Urinary bladder (tissue), 4 donors: ENCODE data around the gene AGPAT4. TPM values are rescaled to one million over a fixed set of nuclear protein-coding genes. Genes with fewer than 3 reads are reported as not detected.

Experiments used
- DNase-seq: peaks from one replicate; pipeline ENCODE4 v3.0.0-alpha.2; 2015; ENCODE audit errors: extremely low spot score
- H3K27ac ChIP-seq: one replicate; pipeline ENCODE4 v1.5.1; 2013; ENCODE audit warnings: low read depth, mild to moderate bottlenecking, moderate library complexity
- H3K36me3 ChIP-seq: one replicate; pipeline ENCODE4 v1.6.1; 2013; ENCODE audit warnings: mild to moderate bottlenecking, moderate library complexity; ENCODE audit not compliant: insufficient read depth
- H3K4me1 ChIP-seq: one replicate; pipeline ENCODE4 v1.6.1; 2013; ENCODE audit warnings: mild to moderate bottlenecking, moderate library complexity; ENCODE audit not compliant: insufficient read depth
- H3K4me3 ChIP-seq: one replicate; pipeline ENCODE4 v1.5.1; 2013; ENCODE audit warnings: low read depth, low read length
- WGBS: extraction: QIAGEN DNeasy Blood & Tissue Kit; methylation state at CpG from one replicate; pipeline ENCODE4 v1.1.7; 2013; 5-methylcytosine and 5-hydroxymethylcytosine counted together
- polyA plus RNA-seq: library from polyadenylated mRNA; stranded (reverse); fragments of 200-250 nt; gene quantifications from one replicate; pipeline ENCODE4 v1.2.3, GENCODE V29; 2013
- total RNA-seq: library from RNA; depleted of rRNA; stranded (reverse); fragments of >200 nt; gene quantifications from one replicate; pipeline ENCODE4 v1.2.3, GENCODE V29; 2014
- donor health status: healthy with polysubstance abuse.
- donor health status: healthy.

Gene AGPAT4
- total and polyA plus RNA-seq, 2 donors = 4.5 to 26.4 TPM

GRCh38 chr6:161273274-161273751 is 548 bp downstream of the AGPAT4 start:
- Histone ChIP-seq H3K27ac (no peak overlapping the region), H3K36me3 (no peaks in the 10 kb centered on the region), H3K4me1 (no peaks in the 10 kb centered on the region), H3K4me3 (peak overlapping the region; percentile 75)
- WGBS = under 1% methylated on average over 11 of the region's 11 CpGs
- peak; percentile 64 for DNase-seq

DNA sequence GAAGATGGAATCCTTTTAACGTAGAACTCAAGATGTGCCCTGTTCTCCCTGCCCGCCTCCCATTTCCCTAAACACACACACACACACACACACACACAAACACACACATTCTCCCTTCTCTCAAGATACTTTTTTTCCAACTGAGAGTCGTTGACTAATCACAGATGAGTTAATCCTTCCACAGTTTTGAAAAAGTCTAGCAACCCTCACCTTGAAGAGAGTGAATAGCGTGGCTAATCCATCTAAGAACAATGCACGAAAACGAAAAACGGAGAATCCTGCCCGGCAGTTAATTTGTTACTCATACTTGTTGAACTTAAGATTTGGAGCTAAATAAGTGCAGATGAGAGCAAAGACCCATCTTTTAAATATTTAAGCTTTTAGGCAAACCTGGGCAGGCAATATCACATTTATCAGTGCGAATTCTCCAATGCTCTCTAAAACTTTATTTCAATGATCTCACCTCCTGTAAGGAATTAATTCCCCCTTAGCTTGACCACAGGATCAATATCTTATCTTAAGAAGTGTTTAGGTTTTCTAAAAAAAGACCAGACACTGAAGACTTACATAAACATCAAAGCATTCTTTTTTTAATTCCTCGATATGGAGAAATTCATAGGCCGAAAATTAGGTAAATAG is 1.1 kb downstream of the AGPAT4 start:
- Histone ChIP-seq H3K36me3 (no peaks in the 10 kb centered on the region), H3K4me3 (peak overlapping the region; percentile 75), H3K27ac (no peak overlapping the region), H3K4me1 (no peaks in the 10 kb centered on the region)
- DNase-seq = no peak
- WGBS = 36% methylated on average over 11 of the region's 11 CpGs

GRCh38 chr6:161271343-161272030 is 2.4 kb downstream of the AGPAT4 start:
- DNase-seq = no peak
- 64% methylated on average over 8 of the region's 8 CpGs for WGBS
- no peak overlapping the region for H3K4me3 ChIP-seq
- H3K27ac ChIP-seq = no peak overlapping the region
- H3K36me3 ChIP-seq = no peaks in the 10 kb centered on the region
- H3K4me1 ChIP-seq = no peaks in the 10 kb centered on the region

- no peaks in the 10 kb centered on the region for H3K36me3 ChIP-seq
- 93% methylated on average over 5 of the region's 5 CpGs for WGBS
- H3K4me3 ChIP-seq = no peak overlapping the region
- H3K4me1 ChIP-seq = no peaks in the 10 kb centered on the region
- no peak overlapping the region for H3K27ac ChIP-seq
- DNase-seq = no peak
Observed at GRCh38 chr6:161270116-161270515, 3.7 kb downstream of the AGPAT4 start.

DNA sequence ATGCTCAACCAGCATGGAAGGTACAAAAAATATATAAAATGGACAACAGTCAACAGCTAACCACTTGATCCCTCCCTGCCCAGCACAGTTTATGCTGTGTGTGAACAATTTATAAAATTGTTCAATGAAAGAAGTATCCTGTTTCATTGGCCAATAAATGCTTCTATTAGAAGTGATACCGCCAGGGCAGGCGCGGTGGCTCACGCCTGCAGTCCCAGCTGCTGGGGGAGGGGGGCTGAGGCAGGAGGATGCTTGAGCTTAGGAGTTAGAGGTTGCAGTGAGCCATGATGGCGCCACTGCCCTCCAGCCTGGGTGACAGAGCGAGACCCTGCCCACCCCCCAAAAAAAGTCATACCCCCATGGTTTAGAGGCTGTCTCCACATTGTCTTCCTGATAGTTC is 4.6 kb downstream of the AGPAT4 start:
- H3K27ac ChIP-seq = no peak overlapping the region
- no peak overlapping the region for H3K4me3 ChIP-seq
- H3K36me3 ChIP-seq = no peaks in the 10 kb centered on the region
- no peaks in the 10 kb centered on the region for H3K4me1 ChIP-seq
- DNase-seq = no peak
- WGBS = 94% methylated on average over 6 of the region's 6 CpGs

- H3K4me1 ChIP-seq = no peaks in the 10 kb centered on the region
- DNase-seq = no peak
- H3K36me3 ChIP-seq = no peaks in the 10 kb centered on the region
- 79% methylated on average over 7 of the region's 7 CpGs for WGBS
- no peak overlapping the region for H3K4me3 ChIP-seq
- H3K27ac ChIP-seq = no peak overlapping the region
Observed at GRCh38 chr6:161268531-161269210, 5.2 kb downstream of the AGPAT4 start.

- no peak for DNase-seq
- Histone ChIP-seq H3K4me3 (no peak overlapping the region), H3K4me1 (no peaks in the 10 kb centered on the region), H3K36me3 (no peaks in the 10 kb centered on the region), H3K27ac (no peak overlapping the region)
- WGBS = 88% methylated on average over 9 of the region's 9 CpGs
Observed at GRCh38 chr6:161266513-161267230, 7.2 kb downstream of the AGPAT4 start.

DNA sequence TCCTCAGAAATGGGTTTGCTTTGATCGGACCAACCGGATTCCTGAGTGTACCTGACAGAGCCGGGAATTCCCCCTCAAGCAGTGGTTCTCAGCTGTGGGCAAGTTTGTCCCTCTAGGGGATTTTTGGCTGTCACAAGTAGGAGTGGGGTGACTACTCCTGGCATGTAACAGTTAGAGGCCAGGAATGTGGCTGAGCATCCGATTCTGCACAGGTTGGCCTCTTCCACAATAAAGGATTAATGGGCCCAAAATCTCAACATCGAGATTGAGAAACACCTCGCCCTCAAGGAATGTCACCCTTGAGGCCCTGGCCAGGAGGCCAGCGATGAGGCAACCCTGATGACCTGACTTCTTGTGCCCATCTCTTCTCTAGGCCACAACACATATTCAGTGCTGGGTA is 7.9 kb downstream of the AGPAT4 start:
- no peaks in the 10 kb centered on the region for H3K36me3 ChIP-seq
- H3K27ac ChIP-seq = no peak overlapping the region
- no peak for DNase-seq
- WGBS = 88% methylated on average over 7 of the region's 7 CpGs
- H3K4me3 ChIP-seq = no peak overlapping the region
- H3K4me1 ChIP-seq = no peaks in the 10 kb centered on the region

DNA sequence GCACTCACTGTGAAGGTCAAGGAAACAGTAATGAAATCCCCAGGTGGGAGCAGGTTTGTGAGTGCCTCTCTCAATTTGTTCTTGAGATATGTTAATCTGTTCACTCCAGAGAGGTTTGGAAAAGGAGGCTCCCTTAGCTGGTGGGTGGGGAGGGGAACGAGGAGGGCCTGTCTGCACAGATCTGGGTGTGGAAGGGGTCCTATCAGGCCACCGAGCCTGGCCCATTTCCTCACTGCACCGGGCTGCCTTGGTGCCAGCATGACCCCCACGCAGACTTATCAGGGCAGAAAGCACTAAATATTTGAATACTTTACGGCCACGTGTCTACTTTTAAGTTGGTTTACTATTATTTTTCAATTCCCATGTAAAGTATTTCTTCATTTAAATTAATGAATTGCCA is 8.3 kb downstream of the AGPAT4 start:
- DNase-seq = no peak
- no peak overlapping the region for H3K27ac ChIP-seq
- H3K4me1 ChIP-seq = no peaks in the 10 kb centered on the region
- 92% methylated on average over 6 of the region's 6 CpGs for WGBS
- H3K36me3 ChIP-seq = no peaks in the 10 kb centered on the region
- no peak overlapping the region for H3K4me3 ChIP-seq

DNA sequence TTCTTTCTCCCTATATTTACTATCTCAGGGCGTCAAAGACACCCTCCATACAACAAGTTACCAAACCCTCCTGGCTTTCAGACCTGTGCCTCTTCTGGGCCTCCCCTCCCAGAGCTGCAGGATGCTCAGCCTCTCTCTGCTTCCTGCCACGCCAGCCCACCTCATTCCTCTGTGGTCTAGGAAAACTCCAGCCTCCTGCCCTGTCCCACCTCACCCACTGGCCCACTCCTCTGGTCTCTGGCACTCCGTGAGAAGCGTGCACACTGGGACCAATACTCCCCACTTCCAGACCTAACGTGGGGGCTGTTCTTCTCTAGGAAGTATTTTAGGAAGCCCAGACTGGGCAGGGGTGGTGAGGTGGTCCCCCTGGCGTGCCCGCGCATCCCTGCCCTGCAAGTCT is 9.7 kb downstream of the AGPAT4 start:
- Histone ChIP-seq H3K4me1 (no peaks in the 10 kb centered on the region), H3K27ac (no peak overlapping the region), H3K4me3 (no peak overlapping the region), H3K36me3 (no peaks in the 10 kb centered on the region)
- no peak for DNase-seq
- 97% methylated on average over 8 of the region's 8 CpGs for WGBS

DNA sequence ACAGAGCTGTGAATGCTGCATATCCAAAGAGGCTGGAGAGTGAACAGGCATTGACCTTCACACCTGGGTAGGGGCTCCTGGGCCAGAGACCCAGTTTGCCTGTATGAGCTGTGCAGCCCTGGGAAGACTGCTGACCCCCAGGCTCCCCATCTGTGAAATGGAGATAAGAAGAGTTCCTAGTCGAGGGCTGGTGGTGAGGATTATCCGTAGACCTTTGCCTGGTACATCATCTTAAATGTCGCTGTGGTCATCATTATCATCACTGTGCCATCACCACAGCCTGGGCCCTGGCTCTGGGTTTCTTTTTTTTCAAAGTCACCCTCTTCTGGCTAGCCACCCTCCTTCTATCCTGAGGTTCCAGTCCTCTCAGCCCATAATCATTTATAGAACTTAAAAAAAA is 12.0 kb downstream of the AGPAT4 start:
- no peak overlapping the region for H3K27ac ChIP-seq
- no peaks in the 10 kb centered on the region for H3K4me1 ChIP-seq
- WGBS = 95% methylated on average over 3 of the region's 3 CpGs
- no peak overlapping the region for H3K4me3 ChIP-seq
- no peaks in the 10 kb centered on the region for H3K36me3 ChIP-seq
- no peak for DNase-seq

- no peak for DNase-seq
- Histone ChIP-seq H3K27ac (no peak overlapping the region), H3K36me3 (no peaks in the 10 kb centered on the region), H3K4me3 (no peak overlapping the region), H3K4me1 (no peaks in the 10 kb centered on the region)
- 92% methylated on average over 8 of the region's 8 CpGs for WGBS
Observed at GRCh38 chr6:161261325-161261724, 12.5 kb downstream of the AGPAT4 start.

GRCh38 chr6:161259302-161259701 is 14.6 kb downstream of the AGPAT4 start:
- H3K36me3 ChIP-seq = no peaks in the 10 kb centered on the region
- H3K27ac ChIP-seq = no peak overlapping the region
- H3K4me3 ChIP-seq = no peak overlapping the region
- 98% methylated on average over 8 of the region's 8 CpGs for WGBS
- DNase-seq = no peak
- H3K4me1 ChIP-seq = no peaks in the 10 kb centered on the region
